ES-I3 (cell line): ENCODE measurements around the gene CCR2.

Source experiments
- H3K36me3 ChIP-seq: 2 replicates; pipeline ENCODE4 v1.6.1; 2013; ENCODE audit warnings: mild to moderate bottlenecking, low read length, control low read depth, moderate library complexity; ENCODE audit not compliant: insufficient read depth
- H3K4me1 ChIP-seq: 2 replicates; pipeline ENCODE4 v1.6.1; 2013; ENCODE audit warnings: mild to moderate bottlenecking, control low read depth, low read length; ENCODE audit not compliant: insufficient read depth
- H3K9ac ChIP-seq: 2 replicates; pipeline ENCODE4 v1.6.1; 2013; ENCODE audit warnings: low read depth, mild to moderate bottlenecking, low read length, moderate library complexity
- H3K9me3 ChIP-seq: 2 replicates; pipeline ENCODE4 v1.6.1; 2013; ENCODE audit warnings: mild to moderate bottlenecking, low read length, moderate library complexity; ENCODE audit not compliant: control insufficient read depth, insufficient read depth

CCR2 gene

DNA sequence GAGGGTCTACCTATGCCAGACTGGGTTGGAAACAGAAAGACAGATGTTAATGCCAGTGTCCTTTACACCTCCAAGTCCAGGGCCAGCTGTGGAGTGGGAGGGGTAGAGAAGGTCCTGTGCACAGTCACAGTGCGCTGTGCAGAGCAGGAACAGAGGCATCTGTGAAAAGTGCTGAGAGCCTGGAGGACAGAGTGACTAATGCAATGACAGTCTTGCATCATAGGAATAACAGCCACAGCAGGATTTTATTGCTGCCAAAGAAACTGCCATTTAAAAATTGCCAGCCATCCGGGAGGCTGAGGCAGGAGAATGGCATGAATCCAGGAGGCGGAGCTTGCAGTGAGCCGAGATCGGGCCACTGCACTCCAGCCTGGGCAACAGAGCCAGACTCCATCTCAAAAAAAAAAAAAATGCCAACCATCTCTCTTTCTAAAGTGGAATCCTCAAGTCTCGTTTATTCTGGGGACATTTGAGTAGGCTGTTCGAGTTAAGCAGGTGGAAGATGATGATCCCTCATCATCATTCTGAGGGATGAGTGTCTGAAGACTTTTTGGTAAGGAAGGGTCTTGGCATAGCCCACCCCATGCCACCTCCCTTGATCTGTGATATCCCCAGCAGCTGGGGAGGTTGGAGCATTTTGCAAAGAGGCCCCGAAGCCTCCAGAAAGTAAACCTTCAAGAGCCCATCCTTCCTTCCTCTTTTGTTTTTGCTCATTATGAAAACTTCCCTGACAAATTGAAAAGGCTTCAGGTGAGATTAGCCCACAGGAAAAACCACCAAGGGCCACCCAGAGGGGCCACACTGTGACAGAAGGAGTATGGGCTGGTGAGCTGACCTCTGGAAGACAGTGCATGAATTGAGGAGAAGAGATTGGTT lies 7.7 kb downstream of the CCR2 start:
- Histone ChIP-seq H3K9me3 (no peaks in the 10 kb centered on the region), H3K4me1 (no peaks in the 10 kb centered on the region), H3K36me3 (no peaks in the 10 kb centered on the region), H3K9ac (no peak overlapping the region)

DNA sequence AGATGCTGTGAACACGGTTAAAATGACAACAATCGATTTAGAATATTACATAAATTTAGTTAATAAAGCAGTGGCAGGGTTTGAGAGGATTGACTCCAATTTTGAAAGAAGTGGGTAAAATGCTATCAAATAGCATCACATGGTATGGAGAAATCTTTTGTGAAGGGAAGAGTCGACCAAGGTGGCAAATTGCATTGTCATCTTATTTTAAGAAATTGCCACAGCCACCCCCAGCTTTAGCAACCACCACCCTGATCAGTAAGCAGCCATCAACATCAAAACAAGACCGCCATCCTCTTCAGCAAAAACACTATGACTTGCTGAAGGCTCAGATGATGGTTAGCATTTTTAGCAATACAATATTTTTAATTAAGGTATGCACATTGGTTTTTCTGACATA lies 11.1 kb downstream of the CCR2 start:
- H3K9me3 ChIP-seq: no peaks in the 10 kb centered on the region
- H3K9ac ChIP-seq: no peak overlapping the region
- no peaks in the 10 kb centered on the region for H3K36me3 ChIP-seq
- H3K4me1 ChIP-seq: no peaks in the 10 kb centered on the region

DNA sequence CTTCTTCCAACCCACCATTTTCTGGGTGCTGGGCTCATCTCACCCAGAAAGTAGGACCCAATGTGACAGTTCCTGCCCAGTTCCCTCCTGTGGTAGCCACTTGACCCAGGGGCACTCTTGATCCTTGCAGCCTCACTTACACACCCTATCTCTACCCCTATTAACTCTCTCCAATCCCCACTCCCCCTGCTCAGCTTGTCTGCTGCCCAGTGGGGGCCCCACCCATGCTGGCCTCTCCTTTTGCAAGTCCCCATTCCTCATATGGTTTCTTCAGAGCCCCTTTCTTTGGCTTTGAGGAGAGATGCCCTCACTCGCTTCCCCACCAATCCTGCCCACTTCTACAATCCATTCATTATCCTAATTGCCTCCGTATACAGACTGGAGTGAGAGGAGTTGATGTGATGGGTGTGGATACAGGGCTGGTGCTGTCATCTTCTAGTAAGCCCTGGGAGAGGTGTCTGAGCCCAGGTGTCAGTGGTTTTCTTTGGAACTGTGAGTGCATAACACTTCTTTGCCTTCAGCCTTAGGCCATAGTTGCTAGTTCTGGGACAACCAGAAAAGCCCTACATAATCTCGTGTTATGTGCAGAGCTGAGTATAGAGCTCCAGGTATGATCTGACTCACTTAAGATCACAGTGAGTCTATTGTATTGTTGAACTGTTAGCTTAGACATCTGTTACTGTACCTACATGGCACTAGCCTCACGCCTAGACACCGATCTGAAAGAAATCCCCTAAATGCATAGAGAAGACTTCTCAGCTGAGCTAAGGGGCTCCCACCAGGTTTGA lies 12.0 kb downstream of the CCR2 start:
- no peaks in the 10 kb centered on the region for H3K36me3 ChIP-seq
- H3K9ac ChIP-seq: no peak overlapping the region
- no peaks in the 10 kb centered on the region for H3K9me3 ChIP-seq
- H3K4me1 ChIP-seq: no peaks in the 10 kb centered on the region

DNA sequence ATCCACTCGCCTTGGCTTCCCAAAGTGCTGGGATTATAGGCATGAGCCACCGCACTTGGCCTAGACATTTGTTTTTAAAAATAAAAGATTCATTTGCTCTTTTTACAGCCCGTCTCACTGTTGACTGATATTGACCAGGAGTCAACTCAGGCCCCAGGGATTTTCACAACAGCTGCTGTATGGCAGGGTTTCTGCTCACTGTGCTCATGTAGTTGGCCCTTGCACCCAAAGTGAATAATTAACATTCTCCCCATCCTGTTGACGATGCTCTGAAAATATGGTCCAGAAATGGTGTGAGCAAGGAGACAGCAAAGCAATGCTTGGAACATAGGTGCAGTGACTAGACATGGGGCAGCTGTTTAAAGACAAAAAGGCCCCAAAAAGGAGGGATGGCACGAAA lies 13.9 kb downstream of the CCR2 start:
- H3K9ac ChIP-seq: no peak overlapping the region
- H3K9me3 ChIP-seq: no peaks in the 10 kb centered on the region
- no peaks in the 10 kb centered on the region for H3K36me3 ChIP-seq
- H3K4me1 ChIP-seq: no peaks in the 10 kb centered on the region

DNA sequence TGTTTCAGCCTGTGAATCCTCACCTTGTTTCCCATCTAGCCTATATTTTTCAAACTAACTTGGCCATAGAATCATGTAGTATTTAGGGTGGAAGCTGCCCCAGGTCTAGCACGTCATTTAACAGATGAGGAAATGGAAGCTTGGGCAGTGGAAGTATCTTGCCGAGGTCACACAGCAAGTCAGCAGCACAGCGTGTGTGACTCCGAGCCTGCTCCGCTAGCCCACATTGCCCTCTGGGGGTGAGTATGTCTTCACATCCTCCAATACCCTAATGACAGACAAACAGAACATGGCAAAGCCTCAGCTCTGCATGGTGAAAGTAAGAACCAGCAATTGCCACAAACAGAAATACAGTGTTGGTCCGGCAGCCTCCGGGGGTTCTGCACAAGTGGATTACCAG lies 14.7 kb downstream of the CCR2 start:
- Histone ChIP-seq H3K4me1 (no peaks in the 10 kb centered on the region), H3K9ac (no peak overlapping the region), H3K9me3 (no peaks in the 10 kb centered on the region), H3K36me3 (no peaks in the 10 kb centered on the region)

DNA sequence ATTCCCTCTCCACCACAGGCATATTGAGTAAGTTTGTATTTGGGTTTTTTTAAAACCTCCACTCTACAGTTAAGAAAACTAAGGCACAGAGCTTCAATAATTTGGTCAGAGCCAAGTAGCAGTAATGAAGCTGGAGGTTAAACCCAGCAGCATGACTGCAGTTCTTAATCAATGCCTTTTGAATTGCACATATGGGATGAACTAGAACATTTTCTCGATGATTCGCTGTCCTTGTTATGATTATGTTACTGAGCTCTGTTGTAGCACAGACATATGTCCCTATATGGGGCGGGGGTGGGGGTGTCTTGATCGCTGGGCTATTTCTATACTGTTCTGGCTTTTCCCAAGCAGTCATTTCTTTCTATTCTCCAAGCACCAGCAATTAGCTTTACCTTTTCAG lies 15.2 kb downstream of the CCR2 start:
- Histone ChIP-seq H3K36me3 (no peaks in the 10 kb centered on the region), H3K4me1 (no peaks in the 10 kb centered on the region), H3K9ac (no peak overlapping the region)

DNA sequence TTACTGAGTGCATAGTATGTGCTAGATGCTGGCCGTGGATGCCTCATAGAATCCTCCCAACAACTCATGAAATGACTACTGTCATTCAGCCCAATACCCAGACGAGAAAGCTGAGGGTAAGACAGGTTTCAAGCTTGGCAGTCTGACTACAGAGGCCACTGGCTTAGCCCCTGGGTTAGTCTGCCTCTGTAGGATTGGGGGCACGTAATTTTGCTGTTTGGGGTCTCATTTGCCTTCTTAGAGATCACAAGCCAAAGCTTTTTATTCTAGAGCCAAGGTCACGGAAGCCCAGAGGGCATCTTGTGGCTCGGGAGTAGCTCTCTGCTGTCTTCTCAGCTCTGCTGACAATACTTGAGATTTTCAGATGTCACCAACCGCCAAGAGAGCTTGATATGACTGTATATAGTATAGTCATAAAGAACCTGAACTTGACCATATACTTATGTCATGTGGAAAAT lies 15.8 kb downstream of the CCR2 start:
- no peaks in the 10 kb centered on the region for H3K36me3 ChIP-seq
- H3K9ac ChIP-seq: no peak overlapping the region
- H3K9me3 ChIP-seq: no peaks in the 10 kb centered on the region
- no peaks in the 10 kb centered on the region for H3K4me1 ChIP-seq

More for the DNA sequence above, 15.2 kb downstream of the CCR2 start:
- H3K9me3 ChIP-seq: no peaks in the 10 kb centered on the region

DNA sequence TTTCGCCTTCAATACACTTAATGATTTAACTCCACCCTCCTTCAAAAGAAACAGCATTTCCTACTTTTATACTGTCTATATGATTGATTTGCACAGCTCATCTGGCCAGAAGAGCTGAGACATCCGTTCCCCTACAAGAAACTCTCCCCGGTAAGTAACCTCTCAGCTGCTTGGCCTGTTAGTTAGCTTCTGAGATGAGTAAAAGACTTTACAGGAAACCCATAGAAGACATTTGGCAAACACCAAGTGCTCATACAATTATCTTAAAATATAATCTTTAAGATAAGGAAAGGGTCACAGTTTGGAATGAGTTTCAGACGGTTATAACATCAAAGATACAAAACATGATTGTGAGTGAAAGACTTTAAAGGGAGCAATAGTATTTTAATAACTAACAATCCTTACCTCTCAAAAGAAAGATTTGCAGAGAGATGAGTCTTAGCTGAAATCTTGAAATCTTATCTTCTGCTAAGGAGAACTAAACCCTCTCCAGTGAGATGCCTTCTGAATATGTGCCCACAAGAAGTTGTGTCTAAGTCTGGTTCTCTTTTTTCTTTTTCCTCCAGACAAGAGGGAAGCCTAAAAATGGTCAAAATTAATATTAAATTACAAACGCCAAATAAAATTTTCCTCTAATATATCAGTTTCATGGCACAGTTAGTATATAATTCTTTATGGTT lies 17.1 kb downstream of the CCR2 start, which contains the start of gene CCR5:
Gene CCR5 (plus strand): TSS at position 108 of the 680 bp plus-strand sequence. CDS start 1,957 bp downstream, outside the sequence.
- Histone ChIP-seq H3K9me3 (no peaks in the 10 kb centered on the region), H3K4me1 (peaks cover 4% of the 10 kb centered on the region; the same call in 1 of the 2 replicates), H3K9ac (no peak within 1 kb of the TSS), H3K36me3 (no peaks in the 10 kb centered on the region)

DNA sequence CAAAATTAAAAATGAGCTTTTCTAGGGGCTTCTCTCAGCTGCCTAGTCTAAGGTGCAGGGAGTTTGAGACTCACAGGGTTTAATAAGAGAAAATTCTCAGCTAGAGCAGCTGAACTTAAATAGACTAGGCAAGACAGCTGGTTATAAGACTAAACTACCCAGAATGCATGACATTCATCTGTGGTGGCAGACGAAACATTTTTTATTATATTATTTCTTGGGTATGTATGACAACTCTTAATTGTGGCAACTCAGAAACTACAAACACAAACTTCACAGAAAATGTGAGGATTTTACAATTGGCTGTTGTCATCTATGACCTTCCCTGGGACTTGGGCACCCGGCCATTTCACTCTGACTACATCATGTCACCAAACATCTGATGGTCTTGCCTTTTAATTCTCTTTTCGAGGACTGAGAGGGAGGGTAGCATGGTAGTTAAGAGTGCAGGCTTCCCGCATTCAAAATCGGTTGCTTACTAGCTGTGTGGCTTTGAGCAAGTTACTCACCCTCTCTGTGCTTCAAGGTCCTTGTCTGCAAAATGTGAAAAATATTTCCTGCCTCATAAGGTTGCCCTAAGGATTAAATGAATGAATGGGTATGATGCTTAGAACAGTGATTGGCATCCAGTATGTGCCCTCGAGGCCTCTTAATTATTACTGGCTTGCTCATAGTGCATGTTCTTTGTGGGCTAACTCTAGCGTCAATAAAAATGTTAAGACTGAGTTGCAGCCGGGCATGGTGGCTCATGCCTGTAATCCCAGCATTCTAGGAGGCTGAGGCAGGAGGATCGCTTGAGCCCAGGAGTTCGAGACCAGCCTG lies 17.8 kb downstream of the CCR2 start:
- Histone ChIP-seq H3K36me3 (no peaks in the 10 kb centered on the region), H3K4me1 (peaks cover 5% of the 10 kb centered on the region; the same call in 1 of the 2 replicates), H3K9me3 (no peaks in the 10 kb centered on the region), H3K9ac (no peak overlapping the region)

DNA sequence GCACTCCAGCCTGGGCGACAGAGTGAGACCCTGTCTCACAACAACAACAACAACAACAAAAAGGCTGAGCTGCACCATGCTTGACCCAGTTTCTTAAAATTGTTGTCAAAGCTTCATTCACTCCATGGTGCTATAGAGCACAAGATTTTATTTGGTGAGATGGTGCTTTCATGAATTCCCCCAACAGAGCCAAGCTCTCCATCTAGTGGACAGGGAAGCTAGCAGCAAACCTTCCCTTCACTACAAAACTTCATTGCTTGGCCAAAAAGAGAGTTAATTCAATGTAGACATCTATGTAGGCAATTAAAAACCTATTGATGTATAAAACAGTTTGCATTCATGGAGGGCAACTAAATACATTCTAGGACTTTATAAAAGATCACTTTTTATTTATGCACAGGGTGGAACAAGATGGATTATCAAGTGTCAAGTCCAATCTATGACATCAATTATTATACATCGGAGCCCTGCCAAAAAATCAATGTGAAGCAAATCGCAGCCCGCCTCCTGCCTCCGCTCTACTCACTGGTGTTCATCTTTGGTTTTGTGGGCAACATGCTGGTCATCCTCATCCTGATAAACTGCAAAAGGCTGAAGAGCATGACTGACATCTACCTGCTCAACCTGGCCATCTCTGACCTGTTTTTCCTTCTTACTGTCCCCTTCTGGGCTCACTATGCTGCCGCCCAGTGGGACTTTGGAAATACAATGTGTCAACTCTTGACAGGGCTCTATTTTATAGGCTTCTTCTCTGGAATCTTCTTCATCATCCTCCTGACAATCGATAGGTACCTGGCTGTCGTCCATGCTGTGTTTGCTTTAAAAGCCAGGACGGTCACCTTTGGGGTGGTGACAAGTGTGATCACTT lies 18.8 kb downstream of the CCR2 start:
- H3K4me1 ChIP-seq: peaks cover 5% of the 10 kb centered on the region; the same call in 1 of the 2 replicates
- H3K9ac ChIP-seq: no peak overlapping the region
- no peaks in the 10 kb centered on the region for H3K9me3 ChIP-seq
- no peaks in the 10 kb centered on the region for H3K36me3 ChIP-seq

DNA sequence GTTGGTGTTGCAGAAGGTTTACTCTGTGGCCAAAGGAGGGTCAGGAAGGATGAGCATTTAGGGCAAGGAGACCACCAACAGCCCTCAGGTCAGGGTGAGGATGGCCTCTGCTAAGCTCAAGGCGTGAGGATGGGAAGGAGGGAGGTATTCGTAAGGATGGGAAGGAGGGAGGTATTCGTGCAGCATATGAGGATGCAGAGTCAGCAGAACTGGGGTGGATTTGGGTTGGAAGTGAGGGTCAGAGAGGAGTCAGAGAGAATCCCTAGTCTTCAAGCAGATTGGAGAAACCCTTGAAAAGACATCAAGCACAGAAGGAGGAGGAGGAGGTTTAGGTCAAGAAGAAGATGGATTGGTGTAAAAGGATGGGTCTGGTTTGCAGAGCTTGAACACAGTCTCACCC lies 20.8 kb downstream of the CCR2 start:
- H3K4me1 ChIP-seq: peaks cover 5% of the 10 kb centered on the region; the same call in 1 of the 2 replicates
- no peak overlapping the region for H3K9ac ChIP-seq
- H3K9me3 ChIP-seq: no peaks in the 10 kb centered on the region
- no peaks in the 10 kb centered on the region for H3K36me3 ChIP-seq

DNA sequence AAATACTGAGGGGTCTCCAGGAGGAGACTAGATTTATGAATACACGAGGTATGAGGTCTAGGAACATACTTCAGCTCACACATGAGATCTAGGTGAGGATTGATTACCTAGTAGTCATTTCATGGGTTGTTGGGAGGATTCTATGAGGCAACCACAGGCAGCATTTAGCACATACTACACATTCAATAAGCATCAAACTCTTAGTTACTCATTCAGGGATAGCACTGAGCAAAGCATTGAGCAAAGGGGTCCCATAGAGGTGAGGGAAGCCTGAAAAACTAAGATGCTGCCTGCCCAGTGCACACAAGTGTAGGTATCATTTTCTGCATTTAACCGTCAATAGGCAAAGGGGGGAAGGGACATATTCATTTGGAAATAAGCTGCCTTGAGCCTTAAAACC lies 21.3 kb downstream of the CCR2 start:
- no peaks in the 10 kb centered on the region for H3K9me3 ChIP-seq
- no peak overlapping the region for H3K9ac ChIP-seq
- peaks cover 5% of the 10 kb centered on the region; the same call in 1 of the 2 replicates for H3K4me1 ChIP-seq
- H3K36me3 ChIP-seq: no peaks in the 10 kb centered on the region

DNA sequence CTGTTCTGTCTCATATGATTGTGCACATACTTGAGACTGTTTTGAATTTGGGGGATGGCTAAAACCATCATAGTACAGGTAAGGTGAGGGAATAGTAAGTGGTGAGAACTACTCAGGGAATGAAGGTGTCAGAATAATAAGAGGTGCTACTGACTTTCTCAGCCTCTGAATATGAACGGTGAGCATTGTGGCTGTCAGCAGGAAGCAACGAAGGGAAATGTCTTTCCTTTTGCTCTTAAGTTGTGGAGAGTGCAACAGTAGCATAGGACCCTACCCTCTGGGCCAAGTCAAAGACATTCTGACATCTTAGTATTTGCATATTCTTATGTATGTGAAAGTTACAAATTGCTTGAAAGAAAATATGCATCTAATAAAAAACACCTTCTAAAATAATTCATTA lies 21.9 kb downstream of the CCR2 start:
- Histone ChIP-seq H3K9me3 (no peaks in the 10 kb centered on the region), H3K36me3 (no peaks in the 10 kb centered on the region), H3K9ac (no peak overlapping the region), H3K4me1 (peaks cover 11% of the 10 kb centered on the region)
